Gastrocnemius medialis (tissue), 4 donors: ENCODE results near the gene MMP17.

Experiments used
- CTCF ChIP-seq, 5 experiments: fragments of 450-650 bp in 3 of 5; fragments of 200-600 bp in 2 of 5; sonication (generic) in 2 of 5; IDR thresholded peaks in 4 of 5; conservative IDR thresholded peaks in 1 of 5; 1 replicate in 4 of 5; 2 replicates in 1 of 5; pipeline ENCODE4 v1.5.1; 2016 to 2019; ENCODE audit warnings: antibody characterized with exemption in 5 of 5, mild to moderate bottlenecking in 3 of 5, moderate library complexity in 3 of 5
- POLR2A ChIP-seq, 2 donors: fragments of 450-650 bp; IDR thresholded peaks; one replicate each; pipeline ENCODE4 v1.6.1; 2017; ENCODE audit warnings: antibody characterized with exemption in 2 of 2, mild to moderate bottlenecking in 2 of 2, moderate library complexity in 2 of 2

GRCh38 chr12:131863711-131864396 is 35.7 kb downstream of the MMP17 start:
- TF ChIP-seq CTCF (IDR thresholded peaks at IDR 0.05 in 4 of 5, conservative IDR thresholded peaks at IDR 0.05 in 1 of 5) = no peak
- TF ChIP-seq POLR2A (IDR thresholded peaks at IDR 0.05) = no peak
